GM18873 (cell line): ENCODE results near the gene PXYLP1.

Experiments
- ATAC-seq: cut with Tn5 transposase; IDR thresholded peaks from one replicate; pipeline ENCODE4 v1.9.1; 2021; ENCODE audit warnings: mild to moderate bottlenecking, moderate library complexity, moderate number of reproducible peaks; ENCODE audit not compliant: unreplicated experiment, low FRiP score

The PXYLP1 gene

GRCh38 chr3:141227216-141227615 lies 4.4 kb upstream of the PXYLP1 start:
- ATAC-seq = no peak

GRCh38 chr3:141227752-141228151 lies 3.9 kb upstream of the PXYLP1 start:
- ATAC-seq = no peak

- ATAC-seq = no peak
Observed at GRCh38 chr3:141228395-141228794, 3.2 kb upstream of the PXYLP1 start.

- no peak for ATAC-seq
Observed at GRCh38 chr3:141229132-141229531, 2.5 kb upstream of the PXYLP1 start.

- ATAC-seq = no peak
Observed at GRCh38 chr3:141230293-141230692, 1.3 kb upstream of the PXYLP1 start.

- no peak for ATAC-seq
Observed at GRCh38 chr3:141231952-141232823, 563 bp downstream of the PXYLP1 start.

GRCh38 chr3:141233457-141234161 lies 2.0 kb downstream of the PXYLP1 start:
- no peak for ATAC-seq

- ATAC-seq = no peak
Observed at GRCh38 chr3:141234283-141234682, 2.7 kb downstream of the PXYLP1 start.

- ATAC-seq = no peak
Observed at GRCh38 chr3:141235661-141236171, 4.1 kb downstream of the PXYLP1 start.

- no peak for ATAC-seq
Observed at GRCh38 chr3:141236361-141236760, 4.7 kb downstream of the PXYLP1 start.

GRCh38 chr3:141237701-141238521 lies 6.3 kb downstream of the PXYLP1 start:
- no peak for ATAC-seq

GRCh38 chr3:141239511-141240281 lies 8.1 kb downstream of the PXYLP1 start:
- ATAC-seq = no peak

GRCh38 chr3:141240286-141240685 lies 8.7 kb downstream of the PXYLP1 start:
- no peak for ATAC-seq

GRCh38 chr3:141240687-141241615 lies 9.3 kb downstream of the PXYLP1 start:
- no peak for ATAC-seq

GRCh38 chr3:141241616-141242376 lies 10.2 kb downstream of the PXYLP1 start:
- no peak for ATAC-seq

GRCh38 chr3:141242377-141243092 lies 10.9 kb downstream of the PXYLP1 start:
- no peak for ATAC-seq

- ATAC-seq = no peak
Observed at GRCh38 chr3:141243271-141243707, 11.7 kb downstream of the PXYLP1 start.
